SK-N-SH (cell line): ENCODE data around the gene MRPL23. TPM values are rescaled to one million over a fixed set of nuclear protein-coding genes. Genes with fewer than 3 reads are reported as not detected.

Experiments used
- CTCF ChIA-PET: fragments of 300-600, 350-600 bp; formaldehyde crosslinking; extraction: SDS; loops from one replicate; lab custom pipeline; 2021; lab: Yijun Ruan, JAX
- POLR2A ChIA-PET: fragments of 350-600 bp; sonication (Branson Sonifier 250); formaldehyde crosslinking; extraction: SDS; loops from one replicate; lab custom pipeline; 2020; ENCODE audit warnings: antibody characterized with exemption, inconsistent platforms; lab: Yijun Ruan, JAX
- DNase-seq: peaks from one replicate; pipeline ENCODE4 v3.0.0; 2012
- H2AFZ ChIP-seq: fragments of 200-600 bp; sonication (generic); 2 replicates; pipeline ENCODE4 v1.8.1; 2016; ENCODE audit warnings: antibody characterized with exemption, mild to moderate bottlenecking, low read depth
- H3F3A ChIP-seq: fragments of 200-600 bp; sonication (generic); replicated peaks from 2 replicates; pipeline ENCODE3; 2016; ENCODE audit warnings: antibody characterized with exemption, mild to moderate bottlenecking; ENCODE audit not compliant: insufficient read depth
- H3K27ac ChIP-seq, 2 experiments: fragments of 200-500 bp in 1 of 2; fragments of 200-600 bp in 1 of 2; sonication (Bioruptor generic) in 1 of 2; sonication (generic), shearing (Covaris generic) in 1 of 2; 2 replicates each; pipeline versions ENCODE4 v1.5.1 to v1.6.1; 2014 to 2016; ENCODE audit warnings: low read depth in 2 of 2, inconsistent platforms in 1 of 2, low read length in 1 of 2, mild to moderate bottlenecking in 1 of 2, mixed read lengths in 1 of 2
- H3K27me3 ChIP-seq: fragments of 200-600 bp; sonication (generic), shearing (Covaris generic); 2 replicates; pipeline ENCODE4 v1.6.1; 2016; ENCODE audit warnings: mixed run types; ENCODE audit not compliant: insufficient read depth
- H3K36me3 ChIP-seq, 2 experiments: fragments of 200-500 bp in 1 of 2; fragments of 200-600 bp in 1 of 2; sonication (Bioruptor generic) in 1 of 2; sonication (generic) in 1 of 2; replicated peaks in 1 of 2; 2 replicates each; pipeline versions ENCODE3 to v1.5.1; 2014 to 2016; ENCODE audit warnings: low read length in 1 of 2, mild to moderate bottlenecking in 1 of 2; ENCODE audit not compliant: insufficient read depth in 2 of 2, control insufficient read depth in 1 of 2
- H3K4me1 ChIP-seq, 2 experiments: fragments of 200-500 bp in 1 of 2; fragments of 200-600 bp in 1 of 2; sonication (Bioruptor generic) in 1 of 2; sonication (generic), shearing (Covaris generic) in 1 of 2; 2 replicates each; pipeline versions ENCODE4 v1.5.1 to v1.6.1; 2014 to 2016; ENCODE audit warnings: low read depth in 1 of 2, low read length in 1 of 2, mixed run types in 1 of 2; ENCODE audit not compliant: insufficient read depth in 2 of 2, control insufficient read depth in 1 of 2
- H3K4me2 ChIP-seq: fragments of 200-600 bp; sonication (generic), shearing (Covaris generic); 2 replicates; pipeline ENCODE4 v1.6.1; 2017; ENCODE audit warnings: mixed run types
- H3K4me3 ChIP-seq, 2 experiments: fragments of 200-500 bp in 1 of 2; fragments of 200-600 bp in 1 of 2; sonication (Bioruptor generic) in 1 of 2; sonication (generic), shearing (Covaris generic) in 1 of 2; 2 replicates each; pipeline versions ENCODE4 v1.5.1 to v1.8.1; 2014 to 2016; ENCODE audit warnings: low read depth in 2 of 2, inconsistent platforms in 1 of 2, low read length in 1 of 2, mild to moderate bottlenecking in 1 of 2, mixed read lengths in 1 of 2, moderate library complexity in 1 of 2
- H3K79me2 ChIP-seq: fragments of 200-600 bp; sonication (generic); 2 replicates; pipeline ENCODE4 v1.8.1; 2017; ENCODE audit warnings: mild to moderate bottlenecking; ENCODE audit not compliant: insufficient read depth
- H3K9ac ChIP-seq: fragments of 200-600 bp; sonication (generic); 2 replicates; pipeline ENCODE4 v1.6.1; 2017; ENCODE audit warnings: mixed run types
- H3K9me2 ChIP-seq: fragments of 200-600 bp; sonication (generic); 2 replicates; pipeline ENCODE4 v1.6.1; 2017; ENCODE audit warnings: mixed run types
- H3K9me3 ChIP-seq: fragments of 200-600 bp; sonication (generic); 2 replicates; pipeline ENCODE4 v1.6.1; 2017; ENCODE audit warnings: mixed run types, mild to moderate bottlenecking, moderate library complexity
- H4K20me1 ChIP-seq: fragments of 200-600 bp; sonication (generic); 2 replicates; pipeline ENCODE4 v1.6.1; 2017; ENCODE audit warnings: mild to moderate bottlenecking, mixed run types; ENCODE audit not compliant: insufficient read depth
- ELF1 ChIP-seq: IDR thresholded peaks from 2 replicates; pipeline ENCODE4 v1.4.0; 2012
- EP300 ChIP-seq, 2 experiments: IDR thresholded peaks; 2 replicates each; pipeline versions ENCODE4 v1.4.0 to v1.6.1; 2012; ENCODE audit warnings: borderline replicate concordance in 1 of 2, low read depth in 1 of 2, low read length in 1 of 2
- FOSL2 ChIP-seq: IDR thresholded peaks from 2 replicates; pipeline ENCODE4 v1.4.0; 2012; ENCODE audit warnings: low read depth, mild to moderate bottlenecking, moderate library complexity, borderline replicate concordance
- FOXJ3 ChIP-seq: sonication (generic); formaldehyde crosslinking; IDR thresholded peaks from 2 replicates; pipeline ENCODE4 v1.5.1; 2020; ENCODE audit warnings: mild to moderate bottlenecking, missing genetic modification reagents
- GABPA ChIP-seq: IDR thresholded peaks from 2 replicates; pipeline ENCODE4 v1.4.0; 2012; ENCODE audit warnings: low read depth, mild to moderate bottlenecking
- JUND ChIP-seq: IDR thresholded peaks from 2 replicates; pipeline ENCODE4 v1.4.0; 2012
- MXI1 ChIP-seq: IDR thresholded peaks from 2 replicates; pipeline ENCODE4 v1.6.1; 2012; ENCODE audit warnings: mild to moderate bottlenecking, low read depth, low read length, improper control_type of control experiment
- POLR2AphosphoS5 ChIP-seq: IDR thresholded peaks from 2 replicates; pipeline ENCODE4 v1.6.1; 2012; ENCODE audit warnings: low read depth, low read length
- RXRA ChIP-seq: IDR thresholded peaks from 2 replicates; pipeline ENCODE4 v1.4.0; 2012; ENCODE audit warnings: low read depth, mild to moderate bottlenecking, borderline replicate concordance
- SIN3A ChIP-seq: IDR thresholded peaks from 2 replicates; pipeline ENCODE4 v1.6.1; 2012; ENCODE audit warnings: low read depth, mild to moderate bottlenecking, low read length, moderate library complexity, borderline replicate concordance
- SMC3 ChIP-seq: IDR thresholded peaks from 2 replicates; pipeline ENCODE4 v1.6.1; 2012; ENCODE audit warnings: low read depth, low read length, improper control_type of control experiment
- TCF12 ChIP-seq: IDR thresholded peaks from 2 replicates; pipeline ENCODE4 v1.4.0; 2012
- TEAD4 ChIP-seq: IDR thresholded peaks from 2 replicates; pipeline ENCODE4 v1.4.0; 2012; ENCODE audit warnings: mild to moderate bottlenecking, borderline replicate concordance; ENCODE audit not compliant: insufficient read depth
- YY1 ChIP-seq: IDR thresholded peaks from 2 replicates; pipeline ENCODE4 v1.4.0; 2012; ENCODE audit warnings: low read depth, mild to moderate bottlenecking
- WGBS: methylation state at CpG from one replicate; pipeline ENCODE4 v1.1.6; 2017; ENCODE audit warnings: low lambda C conversion rate; 5-methylcytosine and 5-hydroxymethylcytosine counted together
- polyA plus RNA-seq, 3 experiments: library from polyadenylated mRNA; depleted of rRNA; stranded (reverse); fragments of >200 nt; gene quantifications; 2 replicates each; pipeline ENCODE4 v1.2.3, GENCODE V29; 2012
- TF ChIP-seq, protein P1 (sequence below): fragments of 200-600 bp; sonication (generic); IDR thresholded peaks from 2 replicates; pipeline ENCODE4 v1.6.1; 2017; ENCODE audit warnings: antibody characterized with exemption, mild to moderate bottlenecking, moderate library complexity
- TF ChIP-seq, protein P2 (sequence below): IDR thresholded peaks from 2 replicates; pipeline ENCODE4 v1.6.1; 2012; ENCODE audit warnings: mild to moderate bottlenecking, low read depth, low read length, moderate library complexity
- TF ChIP-seq, protein P3 (sequence below): IDR thresholded peaks from 2 replicates; pipeline ENCODE4; 2012
- TF ChIP-seq, protein P4 (sequence below): IDR thresholded peaks from 2 replicates; pipeline ENCODE4 v1.4.0; 2012; ENCODE audit warnings: low read depth, borderline replicate concordance

MRPL23 gene
- polyA plus RNA-seq, 1 of the 3 experiments (the other 2 are of a cell fraction) = 264 TPM

DNA sequence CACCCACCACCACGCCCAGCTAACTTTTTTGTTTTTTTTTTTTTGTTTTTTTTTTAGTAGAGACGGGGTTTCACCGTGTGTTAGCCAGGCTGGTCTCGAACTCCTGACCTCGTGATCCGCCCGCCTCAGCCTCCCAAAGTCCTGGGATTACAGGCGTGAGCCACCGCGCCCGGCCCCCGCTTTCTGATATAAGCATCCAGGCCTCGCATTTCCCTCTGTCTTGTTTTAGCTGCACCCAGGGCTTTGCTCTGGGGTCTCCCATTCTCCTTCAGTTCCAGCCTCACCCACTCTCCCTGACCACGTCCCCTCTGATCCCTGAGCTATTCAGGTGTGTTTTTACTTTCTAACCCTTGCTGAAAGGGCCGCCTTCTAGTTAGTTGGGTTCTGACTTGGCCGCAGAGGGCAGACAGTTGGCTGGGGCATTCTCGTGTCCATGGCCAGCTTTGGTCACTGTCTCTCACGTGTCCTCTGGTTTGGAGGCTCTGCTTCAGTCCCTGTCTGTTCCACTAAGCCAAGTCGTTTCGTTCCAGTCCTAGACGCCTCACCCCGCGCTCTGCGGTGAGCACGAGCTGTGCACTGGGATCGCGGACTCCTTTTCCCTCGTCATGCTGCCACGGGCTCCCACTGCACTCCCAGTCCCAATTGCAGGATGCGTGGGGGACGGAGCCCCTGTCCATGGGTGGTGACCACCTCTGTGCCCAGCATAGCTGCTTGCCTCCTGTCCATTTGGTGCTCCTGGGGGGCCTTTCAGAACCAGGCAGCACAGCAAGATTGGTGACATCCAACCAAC is 33.7 kb upstream of the MRPL23 start:
- ChIA-PET CTCF (interaction anchor here (0.9 to 2.0 kb wide), 2 partner anchors 11 to 31 kb away, joined by 4 to 6 read pairs; no protein-coding TSS in a partner anchor), POLR2A (interaction anchor here (0.6 kb wide), 1 partner anchor 1073 kb away, joined by 3 read pairs; no protein-coding TSS in a partner anchor)
- no peak for DNase-seq
- Histone ChIP-seq H2AFZ (no peak overlapping the region), H3K9ac (no peak overlapping the region), H3K9me3 (no peaks in the 10 kb centered on the region), H3K79me2 (no peaks in the 10 kb centered on the region), H3K36me3 (no peaks in the 10 kb centered on the region), H3K4me2 (no peak overlapping the region), H3K9me2 (no peaks in the 10 kb centered on the region), H3K27me3 (no peaks in the 10 kb centered on the region), H4K20me1 (no peaks in the 10 kb centered on the region), H3K4me3 (no peak overlapping the region), H3K4me1 (peaks cover 0 to 5% of the 10 kb centered on the region in 2 experiments; a peak in 1 of 4 replicates), H3K27ac (no peak overlapping the region), H3F3A (no peaks in the 10 kb centered on the region)
- TF ChIP-seq MXI1 (no peak), JUND (no peak), TEAD4 (no peak), TCF12 (no peak), POLR2AphosphoS5 (no peak)
- TF ChIP-seq, protein P1, sequence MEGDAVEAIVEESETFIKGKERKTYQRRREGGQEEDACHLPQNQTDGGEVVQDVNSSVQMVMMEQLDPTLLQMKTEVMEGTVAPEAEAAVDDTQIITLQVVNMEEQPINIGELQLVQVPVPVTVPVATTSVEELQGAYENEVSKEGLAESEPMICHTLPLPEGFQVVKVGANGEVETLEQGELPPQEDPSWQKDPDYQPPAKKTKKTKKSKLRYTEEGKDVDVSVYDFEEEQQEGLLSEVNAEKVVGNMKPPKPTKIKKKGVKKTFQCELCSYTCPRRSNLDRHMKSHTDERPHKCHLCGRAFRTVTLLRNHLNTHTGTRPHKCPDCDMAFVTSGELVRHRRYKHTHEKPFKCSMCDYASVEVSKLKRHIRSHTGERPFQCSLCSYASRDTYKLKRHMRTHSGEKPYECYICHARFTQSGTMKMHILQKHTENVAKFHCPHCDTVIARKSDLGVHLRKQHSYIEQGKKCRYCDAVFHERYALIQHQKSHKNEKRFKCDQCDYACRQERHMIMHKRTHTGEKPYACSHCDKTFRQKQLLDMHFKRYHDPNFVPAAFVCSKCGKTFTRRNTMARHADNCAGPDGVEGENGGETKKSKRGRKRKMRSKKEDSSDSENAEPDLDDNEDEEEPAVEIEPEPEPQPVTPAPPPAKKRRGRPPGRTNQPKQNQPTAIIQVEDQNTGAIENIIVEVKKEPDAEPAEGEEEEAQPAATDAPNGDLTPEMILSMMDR = no peak
- TF ChIP-seq, protein P2, sequence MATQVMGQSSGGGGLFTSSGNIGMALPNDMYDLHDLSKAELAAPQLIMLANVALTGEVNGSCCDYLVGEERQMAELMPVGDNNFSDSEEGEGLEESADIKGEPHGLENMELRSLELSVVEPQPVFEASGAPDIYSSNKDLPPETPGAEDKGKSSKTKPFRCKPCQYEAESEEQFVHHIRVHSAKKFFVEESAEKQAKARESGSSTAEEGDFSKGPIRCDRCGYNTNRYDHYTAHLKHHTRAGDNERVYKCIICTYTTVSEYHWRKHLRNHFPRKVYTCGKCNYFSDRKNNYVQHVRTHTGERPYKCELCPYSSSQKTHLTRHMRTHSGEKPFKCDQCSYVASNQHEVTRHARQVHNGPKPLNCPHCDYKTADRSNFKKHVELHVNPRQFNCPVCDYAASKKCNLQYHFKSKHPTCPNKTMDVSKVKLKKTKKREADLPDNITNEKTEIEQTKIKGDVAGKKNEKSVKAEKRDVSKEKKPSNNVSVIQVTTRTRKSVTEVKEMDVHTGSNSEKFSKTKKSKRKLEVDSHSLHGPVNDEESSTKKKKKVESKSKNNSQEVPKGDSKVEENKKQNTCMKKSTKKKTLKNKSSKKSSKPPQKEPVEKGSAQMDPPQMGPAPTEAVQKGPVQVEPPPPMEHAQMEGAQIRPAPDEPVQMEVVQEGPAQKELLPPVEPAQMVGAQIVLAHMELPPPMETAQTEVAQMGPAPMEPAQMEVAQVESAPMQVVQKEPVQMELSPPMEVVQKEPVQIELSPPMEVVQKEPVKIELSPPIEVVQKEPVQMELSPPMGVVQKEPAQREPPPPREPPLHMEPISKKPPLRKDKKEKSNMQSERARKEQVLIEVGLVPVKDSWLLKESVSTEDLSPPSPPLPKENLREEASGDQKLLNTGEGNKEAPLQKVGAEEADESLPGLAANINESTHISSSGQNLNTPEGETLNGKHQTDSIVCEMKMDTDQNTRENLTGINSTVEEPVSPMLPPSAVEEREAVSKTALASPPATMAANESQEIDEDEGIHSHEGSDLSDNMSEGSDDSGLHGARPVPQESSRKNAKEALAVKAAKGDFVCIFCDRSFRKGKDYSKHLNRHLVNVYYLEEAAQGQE = no peak
- 82% methylated on average over 31 of the region's 31 CpGs for WGBS

DNA sequence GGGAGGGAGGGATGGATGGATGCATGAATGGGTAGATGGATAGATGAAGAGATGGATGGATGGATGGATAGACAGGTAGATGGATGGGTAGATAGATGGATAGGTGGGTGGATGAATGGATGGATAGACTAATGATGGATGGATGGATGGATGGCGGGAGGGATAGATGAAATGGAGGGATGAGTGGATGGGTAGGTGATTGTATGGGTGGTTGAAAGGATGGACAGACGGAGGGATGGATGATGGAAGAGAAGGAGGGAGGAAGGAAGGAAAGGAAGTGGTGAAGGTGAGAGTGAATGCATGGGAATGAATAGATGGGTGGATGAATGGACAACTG is 31.4 kb upstream of the MRPL23 start:
- WGBS = 30% methylated on average over 2 of the region's 2 CpGs
- no peaks in the 10 kb centered on the region for H4K20me1 ChIP-seq

More for the DNA sequence above, 31.4 kb upstream of the MRPL23 start:
- H2AFZ ChIP-seq = no peak overlapping the region
- TF ChIP-seq TCF12 (no peak), FOSL2 (no peak), GABPA (no peak), ELF1 (no peak), JUND (no peak), SMC3 (no peak), SIN3A (no peak), POLR2AphosphoS5 (no peak), EP300 (IDR thresholded peaks at IDR 0.05; ENCODE audit: borderline replicate concordance in 1 of 2, low read depth in 1 of 2, low read length in 1 of 2) (no peak), FOXJ3 (CRISPR knock-in tag) (no peak), YY1 (no peak), RXRA (no peak)
- TF ChIP-seq, protein P3, sequence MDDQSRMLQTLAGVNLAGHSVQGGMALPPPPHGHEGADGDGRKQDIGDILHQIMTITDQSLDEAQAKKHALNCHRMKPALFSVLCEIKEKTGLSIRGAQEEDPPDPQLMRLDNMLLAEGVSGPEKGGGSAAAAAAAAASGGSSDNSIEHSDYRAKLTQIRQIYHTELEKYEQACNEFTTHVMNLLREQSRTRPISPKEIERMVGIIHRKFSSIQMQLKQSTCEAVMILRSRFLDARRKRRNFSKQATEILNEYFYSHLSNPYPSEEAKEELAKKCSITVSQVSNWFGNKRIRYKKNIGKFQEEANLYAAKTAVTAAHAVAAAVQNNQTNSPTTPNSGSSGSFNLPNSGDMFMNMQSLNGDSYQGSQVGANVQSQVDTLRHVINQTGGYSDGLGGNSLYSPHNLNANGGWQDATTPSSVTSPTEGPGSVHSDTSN = no peak
- TF ChIP-seq, protein P4, sequence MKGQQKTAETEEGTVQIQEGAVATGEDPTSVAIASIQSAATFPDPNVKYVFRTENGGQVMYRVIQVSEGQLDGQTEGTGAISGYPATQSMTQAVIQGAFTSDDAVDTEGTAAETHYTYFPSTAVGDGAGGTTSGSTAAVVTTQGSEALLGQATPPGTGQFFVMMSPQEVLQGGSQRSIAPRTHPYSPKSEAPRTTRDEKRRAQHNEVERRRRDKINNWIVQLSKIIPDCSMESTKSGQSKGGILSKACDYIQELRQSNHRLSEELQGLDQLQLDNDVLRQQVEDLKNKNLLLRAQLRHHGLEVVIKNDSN = no peak
- H3K27ac ChIP-seq = no peak overlapping the region
- H3K4me2 ChIP-seq = no peak overlapping the region
- DNase-seq = no peak
- H3K36me3 ChIP-seq = no peaks in the 10 kb centered on the region
- no peaks in the 10 kb centered on the region for H3K79me2 ChIP-seq
- no peak overlapping the region for H3K9ac ChIP-seq
- ChIA-PET POLR2A (no interaction called here), CTCF (interaction anchor here (2.8 kb wide), 1 partner anchor 33 kb away, joined by 24 read pairs; no protein-coding TSS in a partner anchor)
- H3K9me3 ChIP-seq = no peaks in the 10 kb centered on the region
- no peaks in the 10 kb centered on the region for H3K27me3 ChIP-seq
- H3K4me1 ChIP-seq = peaks cover 0 to 5% of the 10 kb centered on the region in 2 experiments; a peak in 1 of 4 replicates
- H3K9me2 ChIP-seq = no peaks in the 10 kb centered on the region
- no peak overlapping the region for H3K4me3 ChIP-seq
- no peaks in the 10 kb centered on the region for H3F3A ChIP-seq
